HepG2 (cell line): ENCODE results near the gene GRM8. TPM values are rescaled to one million over a fixed set of nuclear protein-coding genes. Genes with fewer than 3 reads are reported as not detected.
"Not testable (repeated sequence)": the region's sequence is repeated elsewhere in the genome, so short reads cannot be mapped to it uniquely, and the experiment has no call there.

Experiments
- ATAC-seq: fragments of 200-7000 bp; cut with Tn5 transposase; 3 replicates; pipeline ENCODE4 v1.9.1; 2020; ENCODE audit warnings: mild to moderate bottlenecking, moderate library complexity
- BruUV-seq: library from RNA; stranded (reverse); fragments of 400-500 nt; replicated peaks from 2 replicates; lab custom pipeline; 2021; lab: Mats Ljungman, UMichigan
- CTCF ChIA-PET: fragments of 300-600 bp; formaldehyde crosslinking; extraction: SDS; loops from one replicate; lab custom pipeline; 2021; ENCODE audit warnings: low total read pairs, inconsistent platforms, low intra/inter-chr PET ratio; lab: Yijun Ruan, JAX
- POLR2A ChIA-PET: fragments of 350-600 bp; sonication (Branson Sonifier 250); formaldehyde crosslinking; loops from one replicate; lab custom pipeline; 2020; ENCODE audit warnings: antibody characterized with exemption, inconsistent platforms; lab: Yijun Ruan, JAX
- DNase-seq: peaks from one replicate; pipeline ENCODE4 v3.0.0-alpha.2; 2015; ENCODE audit warnings: low spot score
- FAIRE-seq: peaks from 3 replicates; lab custom pipeline; 2011; peaks lifted over from hg19 to GRCh38; lab: Jason Lieb, UNC
- H2AFZ ChIP-seq: one replicate; pipeline ENCODE4 v1.6.1; 2011; ENCODE audit warnings: low read length, inconsistent platforms
- H3K27ac ChIP-seq: fragments of 300-600 bp; 3 replicates; pipeline ENCODE4 v1.8.0; 2011; ENCODE audit warnings: mixed run types, mild to moderate bottlenecking, mixed read lengths, low read length, inconsistent platforms; ENCODE audit not compliant: insufficient read depth; ENCODE audit errors: extremely low read length
- H3K27me3 ChIP-seq, 2 experiments: fragments of 200-600 bp in 1 of 2; 2 replicates in 1 of 2; 3 replicates in 1 of 2; pipeline versions ENCODE4 v1.6.0 to v1.8.0; 2011; ENCODE audit warnings: low read length in 2 of 2, mild to moderate bottlenecking in 2 of 2, moderate library complexity in 2 of 2, inconsistent platforms in 1 of 2; ENCODE audit not compliant: insufficient read depth in 2 of 2, control insufficient read depth in 1 of 2
- H3K36me3 ChIP-seq, 2 experiments: fragments of 200-600 bp in 1 of 2; replicated peaks in 1 of 2; 2 replicates in 1 of 2; 3 replicates in 1 of 2; pipeline versions ENCODE4 v1.5.1 to v1.8.0; 2011; ENCODE audit warnings: low read length in 2 of 2, inconsistent platforms in 1 of 2; ENCODE audit not compliant: insufficient read depth in 2 of 2, control insufficient read depth in 1 of 2
- H3K4me1 ChIP-seq: 2 replicates; pipeline ENCODE4 v1.5.1; 2012; ENCODE audit warnings: low read length, inconsistent platforms; ENCODE audit not compliant: insufficient read depth
- H3K4me2 ChIP-seq: 2 replicates; pipeline ENCODE4 v1.6.0; 2011; ENCODE audit warnings: low read depth, low read length, inconsistent platforms
- H3K4me3 ChIP-seq, 3 experiments: fragments of 200-600 bp in 1 of 3; sonication (generic), shearing (Covaris generic) in 1 of 3; replicated peaks in 1 of 3; 2 replicates each; pipeline ENCODE4 v1.5.1; 2011 to 2016; ENCODE audit warnings: low read length in 3 of 3, inconsistent platforms in 2 of 3, low read depth in 2 of 3, mild to moderate bottlenecking in 2 of 3, control low read depth in 1 of 3, mixed read lengths in 1 of 3; ENCODE audit not compliant: insufficient read depth in 1 of 3
- H3K79me2 ChIP-seq: one replicate; pipeline ENCODE4 v1.6.1; 2011; ENCODE audit warnings: low read length, inconsistent platforms; ENCODE audit not compliant: insufficient read depth
- H3K9ac ChIP-seq: 2 replicates; pipeline ENCODE4 v1.6.0; 2011; ENCODE audit warnings: mild to moderate bottlenecking, low read depth, low read length, inconsistent platforms; ENCODE audit not compliant: insufficient read depth
- H3K9me3 ChIP-seq: 2 replicates; pipeline ENCODE4 v1.5.1; 2012; ENCODE audit warnings: mild to moderate bottlenecking, low read length
- H4K20me1 ChIP-seq: 2 replicates; pipeline ENCODE4 v1.6.0; 2011; ENCODE audit warnings: inconsistent platforms, mild to moderate bottlenecking, low read length, moderate library complexity; ENCODE audit not compliant: insufficient read depth
- FOXA1 ChIP-seq, 2 experiments: fragments of 450-650 bp in 1 of 2; sonication (generic) in 1 of 2; formaldehyde crosslinking in 1 of 2; IDR thresholded peaks; 2 replicates each; pipeline versions ENCODE4 v1.4.0 to v1.6.1; 2016 to 2020; ENCODE audit warnings: missing genetic modification reagents in 1 of 2
- NR2C2 ChIP-seq: sonication (generic); formaldehyde crosslinking; IDR thresholded peaks from 2 replicates; pipeline ENCODE4 v1.4.0; 2020; ENCODE audit warnings: missing genetic modification reagents, mild to moderate bottlenecking, moderate library complexity, borderline replicate concordance
- ZNF281 ChIP-seq: sonication (generic); formaldehyde crosslinking; IDR thresholded peaks from 2 replicates; pipeline ENCODE4 v1.4.0; 2020; ENCODE audit warnings: missing genetic modification reagents, borderline replicate concordance
- ZNF296 ChIP-seq: sonication (generic); formaldehyde crosslinking; conservative IDR thresholded peaks from 2 replicates; pipeline ENCODE4 v1.5.0; 2020; ENCODE audit warnings: mild to moderate bottlenecking, missing genetic modification reagents
- ZNF407 ChIP-seq: sonication (generic); formaldehyde crosslinking; IDR thresholded peaks from one replicate; pipeline ENCODE4 v1.5.1; 2020; ENCODE audit warnings: mild to moderate bottlenecking, missing genetic modification reagents; ENCODE audit errors: not compliant biosample characterization
- WGBS: methylation state at CpG from one replicate; pipeline ENCODE4 v1.1.6; 2017; ENCODE audit warnings: low lambda C conversion rate; 5-methylcytosine and 5-hydroxymethylcytosine counted together
- in situ Hi-C: cut with HindIII; loops from 2 replicates; pipeline ENCODE4 v1.10.0; 2017; ENCODE audit warnings: low pct_unique_long_range_greater_than_20kb; ENCODE audit not compliant: extremely low pct_ligation_motif_present
- intact Hi-C: fragments of 100-400 bp; cut with micrococcal nuclease; formaldehyde crosslinking; loops from one replicate; pipeline ENCODE4 v1.10.0; 2022; ENCODE audit not compliant: unreplicated experiment
- polyA plus RNA-seq, 8 experiments: library from polyadenylated mRNA; depleted of rRNA in 3 of 8; stranded (reverse) in 7 of 8; unstranded in 1 of 8; fragments of >200 nt; fragmentation: Illumina TruSeq in 4 of 8; extraction: Trizol in 4 of 8; gene quantifications; 2 replicates each; pipeline versions ENCODE4 v1.2.1 to v1.2.3, GENCODE V29; 2011 to 2016; ENCODE audit warnings: low read depth in 4 of 8, missing spikeins in 1 of 8, mixed read lengths in 1 of 8; ENCODE audit not compliant: insufficient read depth in 1 of 8
- total RNA-seq, 5 experiments: library from RNA; depleted of rRNA; stranded (reverse); fragments of >200 nt; fragmentation: Illumina TruSeq; extraction: Trizol; gene quantifications; 2 replicates each; pipeline ENCODE4 v1.2.3, GENCODE V29; 2016; ENCODE audit warnings: low read depth in 1 of 5

Gene GRM8
- total and polyA plus RNA-seq, 2 of the 13 experiments (the other 11 are each of a cell fraction or from before 2014, with no cell fraction given), result not detected

DNA sequence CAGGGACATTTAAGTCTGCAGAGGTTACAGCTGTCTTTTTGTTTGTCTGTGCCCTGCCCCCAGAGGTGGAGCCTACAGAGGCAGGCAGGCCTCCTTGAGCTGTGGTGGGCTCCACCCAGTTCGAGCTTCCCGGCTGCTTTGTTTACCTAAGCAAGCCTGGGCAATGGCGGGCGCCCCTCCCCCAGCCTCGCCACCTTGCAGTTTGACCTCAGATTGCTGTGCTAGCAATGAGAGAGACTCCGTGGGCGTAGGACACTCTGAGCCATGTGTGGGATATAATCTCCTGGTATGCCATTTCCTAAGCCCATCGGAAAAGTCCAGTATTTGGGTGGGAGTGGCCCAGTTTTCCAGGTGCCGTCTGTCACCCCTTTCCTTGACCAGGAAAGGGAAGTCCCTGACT, 421.5 kb downstream of the GRM8 start:
- H3K9me3 ChIP-seq; H3K4me1 ChIP-seq; FAIRE-seq; CTCF ChIA-PET; H3K36me3 ChIP-seq; POLR2A ChIA-PET; H3K9ac ChIP-seq; intact Hi-C loops; H3K79me2 ChIP-seq; H3K27ac ChIP-seq; H3K27me3 ChIP-seq; H4K20me1 ChIP-seq; DNase-seq; BruUV-seq; H2AFZ ChIP-seq; in situ Hi-C loops; ATAC-seq; TF ChIP-seq FOXA1 (IDR thresholded peaks at IDR 0.05): not testable (repeated sequence)
- Histone ChIP-seq H3K4me3 (peak overlapping the region in 2 of 3 experiments; percentile 10 to 20; a peak in 1 of 6 replicates), H3K4me2 (peak overlapping the region; percentile 43)
- TF ChIP-seq ZNF281 (CRISPR knock-in tag) (peak; percentile 82), NR2C2 (peak; percentile 28; the same call in 1 of the 2 replicates), FOXA1 (CRISPR knock-in tag; IDR thresholded peaks at IDR 0.05) (peak; percentile 41; the same call in 1 of the 2 replicates)
- 0% methylated on average over 2 of the region's 9 CpGs for WGBS

GRCh38 chr7:126820925-126821324, 431.8 kb downstream of the GRM8 start:
- H3K79me2 ChIP-seq, result no peaks in the 10 kb centered on the region
- in situ Hi-C loops, result loop anchor here (25.0 kb wide), 1 partner anchor 691 kb away; no protein-coding TSS in a partner anchor
- no peak overlapping the region for H2AFZ ChIP-seq
- ATAC-seq (no peak), FAIRE-seq (no peak), DNase-seq (no peak)
- no peaks in the 10 kb centered on the region for H4K20me1 ChIP-seq
- no peak overlapping the region for H3K27ac ChIP-seq
- ChIA-PET POLR2A (no interaction called here), CTCF (no interaction called here)
- intact Hi-C loops, result no loop called here
- H3K4me3 ChIP-seq, result no peak overlapping the region
- H3K9me3 ChIP-seq, result no peaks in the 10 kb centered on the region
- H3K4me2 ChIP-seq, result no peak overlapping the region
- H3K27me3 ChIP-seq, result no peaks in the 10 kb centered on the region
- no peaks in the 10 kb centered on the region for H3K36me3 ChIP-seq
- WGBS, result 0% methylated on average over 3 of the region's 3 CpGs
- no peak overlapping the region for H3K9ac ChIP-seq
- no TSS peak for BruUV-seq
- no peaks in the 10 kb centered on the region for H3K4me1 ChIP-seq
- TF ChIP-seq ZNF407 (CRISPR knock-in tag) (no peak), ZNF296 (CRISPR knock-in tag) (no peak)
